Breast epithelium (tissue), 3 donors: ENCODE data around the gene SRPK3.

Experiments
- POLR2A ChIP-seq: fragments of 450-650 bp; IDR thresholded peaks from one replicate; pipeline ENCODE4 v1.6.1; 2016; ENCODE audit warnings: antibody characterized with exemption, mild to moderate bottlenecking, moderate library complexity
- POLR2AphosphoS5 ChIP-seq, 3 donors: sonication (generic); formaldehyde crosslinking; IDR thresholded peaks; one replicate each; pipeline ENCODE4 v1.6.1; 2017; ENCODE audit warnings: antibody characterized with exemption in 3 of 3
- TF ChIP-seq, protein P1 (sequence below), 3 donors: fragments of 450-650 bp; IDR thresholded peaks; one replicate each; pipeline ENCODE4 v1.5.1; 2016 to 2017; ENCODE audit warnings: antibody characterized with exemption in 3 of 3, mild to moderate bottlenecking in 3 of 3, moderate library complexity in 3 of 3

DNA sequence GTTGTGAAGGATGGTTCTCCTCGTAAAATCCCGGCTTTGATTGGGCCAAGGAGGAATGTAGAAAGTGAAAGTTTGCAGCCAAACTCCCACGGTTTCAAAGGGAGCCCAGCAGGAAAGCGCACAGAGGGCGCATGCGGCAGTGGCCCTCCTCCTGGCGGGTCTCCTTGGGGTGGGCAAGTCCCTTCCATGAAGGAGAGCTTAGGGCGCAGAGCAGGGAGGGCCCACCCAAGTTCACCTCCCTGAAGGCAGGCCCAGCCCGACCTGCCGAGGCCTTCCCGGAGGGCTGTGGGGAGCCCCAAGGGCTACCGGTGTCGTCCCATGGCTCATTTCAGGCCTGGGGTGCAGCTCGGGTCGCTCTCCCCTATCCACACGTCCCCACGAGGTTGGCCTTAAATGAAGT, 47.5 kb downstream of the SRPK3 start:
- TF ChIP-seq, protein P1, sequence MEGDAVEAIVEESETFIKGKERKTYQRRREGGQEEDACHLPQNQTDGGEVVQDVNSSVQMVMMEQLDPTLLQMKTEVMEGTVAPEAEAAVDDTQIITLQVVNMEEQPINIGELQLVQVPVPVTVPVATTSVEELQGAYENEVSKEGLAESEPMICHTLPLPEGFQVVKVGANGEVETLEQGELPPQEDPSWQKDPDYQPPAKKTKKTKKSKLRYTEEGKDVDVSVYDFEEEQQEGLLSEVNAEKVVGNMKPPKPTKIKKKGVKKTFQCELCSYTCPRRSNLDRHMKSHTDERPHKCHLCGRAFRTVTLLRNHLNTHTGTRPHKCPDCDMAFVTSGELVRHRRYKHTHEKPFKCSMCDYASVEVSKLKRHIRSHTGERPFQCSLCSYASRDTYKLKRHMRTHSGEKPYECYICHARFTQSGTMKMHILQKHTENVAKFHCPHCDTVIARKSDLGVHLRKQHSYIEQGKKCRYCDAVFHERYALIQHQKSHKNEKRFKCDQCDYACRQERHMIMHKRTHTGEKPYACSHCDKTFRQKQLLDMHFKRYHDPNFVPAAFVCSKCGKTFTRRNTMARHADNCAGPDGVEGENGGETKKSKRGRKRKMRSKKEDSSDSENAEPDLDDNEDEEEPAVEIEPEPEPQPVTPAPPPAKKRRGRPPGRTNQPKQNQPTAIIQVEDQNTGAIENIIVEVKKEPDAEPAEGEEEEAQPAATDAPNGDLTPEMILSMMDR (IDR thresholded peaks at IDR 0.05) = no peak
- TF ChIP-seq POLR2A (no peak), POLR2AphosphoS5 (IDR thresholded peaks at IDR 0.05) (no peak)
